GM18907 (cell line): ENCODE results near the gene TXNRD2.

ENCODE experiments used
- ATAC-seq: cut with Tn5 transposase; IDR thresholded peaks from one replicate; pipeline ENCODE4 v1.9.1; 2021; ENCODE audit warnings: mild to moderate bottlenecking, moderate library complexity; ENCODE audit not compliant: unreplicated experiment

TXNRD2 gene

GRCh38 chr22:19879246-19879570, 62.4 kb downstream of the TXNRD2 start:
- no peak for ATAC-seq

DNA sequence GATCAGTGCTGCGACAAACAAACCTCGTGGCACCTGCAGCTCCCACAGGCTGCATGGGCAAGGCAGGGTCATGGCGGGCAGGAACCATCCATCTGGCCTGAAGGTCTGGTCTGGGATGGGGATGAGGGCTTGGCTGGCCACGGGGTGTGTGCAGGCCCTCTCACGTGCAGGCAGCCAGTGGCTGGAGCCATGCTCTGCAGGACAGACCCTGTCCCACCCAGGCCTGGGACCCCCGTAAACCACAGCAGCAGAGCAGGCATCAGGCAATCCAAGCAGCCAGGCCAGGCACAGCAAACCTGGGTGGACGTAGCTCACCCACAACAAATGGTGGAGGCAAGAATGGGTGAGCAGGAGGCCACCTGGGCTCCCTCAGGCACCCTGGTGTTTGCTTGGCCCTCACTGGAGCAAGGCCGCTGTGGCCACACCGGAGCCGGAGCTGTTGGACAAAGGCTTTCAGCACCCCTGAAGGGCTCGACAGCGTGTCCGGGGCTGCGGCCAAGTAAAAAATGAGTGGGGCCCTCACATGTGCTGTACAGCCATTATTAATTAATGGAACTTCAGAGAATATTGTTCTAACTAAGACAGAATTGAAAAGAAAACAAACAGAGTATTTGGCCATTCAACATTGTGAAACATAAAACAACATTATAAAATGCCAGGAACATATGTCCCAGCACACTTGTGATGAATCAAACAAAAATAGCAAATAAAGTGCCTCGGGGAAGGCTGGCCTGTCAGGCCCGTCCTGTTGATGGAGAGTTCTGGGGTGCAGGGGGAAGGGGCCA, 63.0 kb downstream of the TXNRD2 start:
- ATAC-seq: no peak

- ATAC-seq: no peak
Observed at GRCh38 chr22:19877626-19878339, 63.8 kb downstream of the TXNRD2 start.

DNA sequence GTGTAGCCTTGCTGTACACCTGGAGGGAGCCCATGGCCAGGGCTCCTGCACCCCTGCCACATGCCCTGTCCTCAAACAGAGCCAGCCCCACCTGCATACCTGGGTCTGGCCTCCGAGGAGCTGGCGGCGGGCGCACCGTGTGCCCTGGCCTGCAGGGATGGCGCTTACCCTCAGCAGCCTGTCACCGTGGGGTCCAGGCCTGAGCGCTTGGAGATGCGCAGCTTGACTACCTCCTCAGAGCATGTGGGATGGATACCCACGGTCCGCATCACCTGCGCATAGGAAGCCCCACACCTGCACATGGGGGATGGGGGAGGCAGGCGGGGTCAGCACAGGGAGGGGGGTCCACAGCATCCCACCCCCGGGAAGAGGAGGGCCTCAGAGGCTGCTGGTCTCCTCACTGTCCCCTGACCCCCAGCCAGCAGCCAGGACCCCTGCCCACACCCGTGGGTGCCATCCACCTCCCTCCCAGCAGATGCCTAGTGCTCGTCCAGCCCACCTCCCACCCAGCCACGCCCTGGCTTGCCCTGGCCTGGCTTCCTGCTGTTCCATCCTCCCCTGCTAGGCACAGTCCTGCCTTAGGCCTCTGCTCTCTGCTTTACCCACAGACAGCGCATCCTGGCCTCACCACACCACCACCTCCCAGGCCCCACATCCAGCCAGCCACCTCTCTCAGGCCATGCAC, 64.5 kb downstream of the TXNRD2 start:
- no peak for ATAC-seq

DNA sequence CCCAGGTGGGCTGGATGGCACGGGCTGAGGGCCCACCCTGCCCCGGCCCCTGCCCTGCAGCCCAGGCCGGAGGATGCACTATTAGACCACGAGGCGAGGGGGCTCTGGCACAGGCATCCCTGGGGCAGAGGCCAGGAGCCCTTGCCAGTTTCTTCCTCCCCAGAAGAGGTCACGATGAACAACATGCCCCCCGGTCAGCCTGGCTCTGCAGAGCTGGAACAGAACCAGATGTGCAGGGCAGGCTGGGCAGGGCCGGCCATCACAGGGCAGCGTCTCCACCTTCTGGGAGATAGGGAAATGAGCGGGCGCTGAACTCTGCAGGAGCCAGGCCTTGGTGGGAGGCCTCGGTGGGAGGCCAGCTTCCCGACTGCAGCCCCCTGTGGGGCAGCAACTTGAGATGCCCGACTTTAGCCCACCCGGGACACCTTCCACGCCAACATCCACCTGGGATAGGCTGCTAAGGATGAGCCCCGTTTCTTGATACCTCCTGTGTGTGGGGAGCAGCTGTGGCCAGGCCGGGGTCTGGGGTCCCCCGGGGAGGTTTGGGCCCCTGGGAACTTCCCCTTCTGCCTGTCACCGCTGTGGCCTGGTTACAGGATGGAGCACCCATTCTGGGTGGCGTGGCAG, 65.2 kb downstream of the TXNRD2 start:
- ATAC-seq: no peak

DNA sequence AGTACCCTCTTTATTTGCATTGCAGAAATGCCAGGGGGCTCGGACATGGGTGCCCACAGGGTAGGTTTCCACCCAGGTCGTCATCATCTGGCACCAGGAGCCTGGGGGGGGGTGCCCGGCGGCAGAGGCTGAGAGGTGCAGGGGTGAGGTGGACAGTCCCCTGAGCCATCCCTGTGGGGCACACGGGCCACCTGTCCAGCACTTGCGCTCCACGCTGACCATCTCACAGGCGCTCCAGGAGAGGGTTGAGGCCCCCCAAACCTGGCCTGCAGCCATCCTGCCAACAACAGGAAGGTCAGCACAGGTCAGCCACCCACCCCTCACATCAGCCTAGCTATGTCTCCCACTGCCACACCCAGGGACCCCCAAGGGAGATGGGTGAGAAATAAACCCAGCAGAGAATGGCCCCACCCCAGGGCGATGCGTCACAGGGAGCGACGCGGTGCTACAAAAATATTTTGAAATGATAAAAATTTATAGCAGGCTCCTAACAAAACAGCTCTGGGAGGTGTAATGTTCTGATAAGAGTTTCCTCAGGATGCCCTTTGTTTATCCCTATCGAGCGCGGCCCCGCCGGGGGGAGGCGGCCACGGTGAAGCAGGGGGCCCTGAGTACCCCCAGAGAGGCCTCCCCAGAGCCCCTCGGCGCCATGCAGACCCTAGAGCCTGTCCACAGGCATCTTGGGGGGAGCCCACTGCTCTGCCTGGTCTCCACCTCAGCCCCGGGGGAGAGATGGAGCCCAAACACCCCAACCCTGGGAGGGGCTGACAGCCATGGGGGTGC, 65.9 kb downstream of the TXNRD2 start:
- ATAC-seq: no peak

- ATAC-seq: no peak
Observed at GRCh38 chr22:19875061-19875530, 66.5 kb downstream of the TXNRD2 start.

DNA sequence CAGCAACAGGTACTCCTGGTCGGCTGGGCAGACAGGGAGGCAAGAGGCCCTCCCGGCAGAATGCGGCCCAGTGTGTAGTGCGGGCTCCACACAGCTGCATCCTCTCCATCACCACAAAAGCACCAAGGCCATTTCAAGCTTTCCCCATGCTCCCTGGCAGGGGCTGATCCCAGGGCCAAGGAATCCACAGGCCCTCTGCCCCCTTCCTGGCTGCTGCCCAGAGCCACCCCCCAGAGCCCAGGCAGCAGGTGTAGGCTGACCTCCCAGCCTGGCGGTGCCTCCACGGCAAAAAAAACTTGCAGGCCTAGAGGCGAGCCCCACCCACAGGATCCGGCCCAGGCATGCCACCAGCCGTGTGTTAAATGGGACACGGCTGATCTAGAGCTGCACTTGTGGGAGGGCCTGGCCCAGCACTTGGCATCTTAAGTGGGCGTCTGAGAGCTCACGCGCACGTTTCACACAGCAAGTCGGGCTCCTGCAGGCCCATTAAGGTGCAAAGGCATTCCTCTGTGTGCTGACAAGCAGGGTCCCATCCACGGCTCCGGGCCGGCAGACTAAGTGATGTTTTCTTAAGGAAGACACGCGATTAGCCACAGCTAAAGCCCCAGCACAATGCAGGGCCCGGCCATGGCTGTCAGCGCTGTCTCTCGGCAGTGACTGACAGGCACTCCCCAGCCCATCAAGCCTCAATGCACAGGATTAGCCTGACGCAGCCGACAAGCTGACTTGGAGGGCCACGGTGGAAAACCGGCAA, 67.1 kb downstream of the TXNRD2 start:
- ATAC-seq: no peak

DNA sequence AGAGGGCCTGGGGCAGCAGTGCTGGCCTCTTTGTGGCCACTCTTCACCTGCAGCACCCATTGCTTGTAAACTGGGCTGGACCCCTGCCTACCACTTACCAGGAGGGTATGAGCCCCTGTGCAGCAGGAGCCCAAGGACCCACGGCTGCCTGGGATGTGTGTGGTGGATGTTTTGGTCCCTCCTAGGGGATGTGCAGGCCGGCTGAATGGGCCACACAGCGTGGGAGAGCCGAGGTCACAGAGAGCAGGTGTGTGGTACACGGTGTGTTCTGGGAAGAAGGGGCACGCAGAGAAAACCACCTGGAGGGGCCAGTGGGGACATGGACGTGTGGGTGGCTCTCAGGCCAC, 67.7 kb downstream of the TXNRD2 start:
- no peak for ATAC-seq

- no peak for ATAC-seq
Observed at GRCh38 chr22:19873138-19873959, 68.3 kb downstream of the TXNRD2 start.

DNA sequence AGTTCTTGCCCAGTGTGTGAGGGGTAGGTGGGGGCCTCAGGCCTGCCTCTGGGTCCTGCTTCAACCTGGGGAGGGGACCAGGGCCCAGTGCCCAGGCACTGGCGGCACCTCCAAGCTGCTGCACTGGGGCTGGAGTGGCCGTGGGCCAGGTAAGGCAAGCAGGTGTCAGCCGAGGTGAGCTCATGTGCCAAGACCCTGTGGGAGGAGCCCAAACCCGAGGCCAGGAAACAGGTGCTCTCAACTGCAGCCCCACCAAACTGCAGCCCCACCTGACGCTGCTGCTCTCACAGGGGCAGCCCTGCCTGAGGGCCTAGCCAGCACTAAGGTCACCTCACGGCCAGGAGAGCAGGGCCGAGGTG, 68.9 kb downstream of the TXNRD2 start:
- ATAC-seq: no peak

GRCh38 chr22:19871845-19872778, 69.5 kb downstream of the TXNRD2 start:
- ATAC-seq: no peak

GRCh38 chr22:19871023-19871844, 70.4 kb downstream of the TXNRD2 start:
- no peak for ATAC-seq

GRCh38 chr22:19870153-19871022, 71.2 kb downstream of the TXNRD2 start:
- no peak for ATAC-seq

DNA sequence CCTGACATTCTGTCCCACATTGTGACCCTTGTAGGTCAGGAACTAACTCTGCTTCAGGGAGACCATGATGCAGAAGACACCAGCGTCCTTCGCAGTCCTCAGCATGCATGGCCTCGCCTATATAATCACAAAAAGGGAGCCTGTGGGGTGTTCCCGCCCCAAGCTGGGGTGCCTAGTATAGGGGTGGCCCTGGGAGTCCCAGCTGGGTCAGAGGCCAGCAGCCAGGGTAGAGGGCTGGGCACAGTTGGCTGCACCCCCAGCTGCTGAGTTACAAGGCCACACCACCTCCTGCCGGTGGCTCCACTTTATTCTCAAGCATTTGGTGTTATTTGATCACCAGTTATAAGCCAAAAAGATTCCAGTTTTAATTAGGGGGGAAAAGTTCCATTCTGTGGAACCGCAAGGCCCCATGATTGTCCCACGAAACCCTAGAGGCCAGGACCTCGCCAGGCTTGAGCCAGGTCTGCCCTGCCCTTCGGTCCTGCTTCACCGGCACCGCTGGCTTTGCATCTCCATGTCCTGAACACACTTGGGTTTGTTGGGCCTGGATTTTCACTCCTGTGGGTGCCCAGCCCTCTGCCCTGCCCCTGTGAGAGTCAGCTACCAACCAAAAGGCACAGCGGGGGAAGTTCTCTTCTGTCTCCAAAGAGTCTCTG, 72.0 kb downstream of the TXNRD2 start:
- ATAC-seq: no peak
